ENCODE data around the gene ITFG2. TPM values are rescaled to one million over a fixed set of nuclear protein-coding genes. Genes with fewer than 3 reads are reported as not detected.

Gene ITFG2
- polyA plus RNA-seq, 4 donors = 55.2 to 60.4 (median 60.1) TPM

DNA sequence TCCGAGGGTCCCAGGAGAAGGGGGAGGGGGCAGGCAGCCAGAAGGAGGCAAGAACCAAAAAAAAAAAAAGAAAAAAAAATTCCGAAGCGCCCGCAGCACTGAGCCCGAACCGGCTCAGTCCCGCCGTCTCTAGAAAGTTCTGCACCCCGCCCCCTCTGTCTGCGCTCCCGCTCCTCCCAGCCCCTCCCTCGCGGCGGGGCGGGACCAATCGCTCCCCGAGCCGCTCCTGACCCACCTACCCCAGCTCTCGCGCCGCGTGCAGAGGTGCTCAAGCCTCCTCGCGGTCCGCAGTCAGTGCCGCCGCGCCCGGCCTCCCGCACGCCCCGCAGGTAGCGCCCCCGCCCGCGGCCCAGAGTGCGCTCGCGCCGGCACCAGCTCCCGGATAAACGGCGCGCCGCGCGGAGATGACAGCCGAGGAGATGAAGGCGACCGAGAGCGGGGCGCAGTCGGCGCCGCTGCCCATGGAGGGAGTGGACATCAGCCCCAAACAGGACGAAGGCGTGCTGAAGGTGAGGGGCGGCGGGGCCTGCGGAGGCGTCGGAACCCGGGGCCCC, 17.7 kb upstream of the ITFG2 start, which contains the start of gene FKBP4:
Gene FKBP4, plus strand, starts transcription at position 235 of the 554 bp plus-strand sequence. Its CDS starts 170 bp downstream, at position 405.
- peak in 3 of 4 donors; percentile 73 to 83 (median 80) for DNase-seq (ENCODE audit: low read depth in 4 of 4, low spot score in 3 of 4)

- peak in 2 of 4 donors; percentile 56 to 62 for DNase-seq (ENCODE audit: low read depth in 4 of 4, low spot score in 3 of 4)
Measured at GRCh38 chr12:2795291-2796186, 16.9 kb upstream of the ITFG2 start.

- no peak for DNase-seq (ENCODE audit: low read depth in 4 of 4, low spot score in 3 of 4)
Measured at GRCh38 chr12:2796187-2796666, 16.2 kb upstream of the ITFG2 start.

DNA sequence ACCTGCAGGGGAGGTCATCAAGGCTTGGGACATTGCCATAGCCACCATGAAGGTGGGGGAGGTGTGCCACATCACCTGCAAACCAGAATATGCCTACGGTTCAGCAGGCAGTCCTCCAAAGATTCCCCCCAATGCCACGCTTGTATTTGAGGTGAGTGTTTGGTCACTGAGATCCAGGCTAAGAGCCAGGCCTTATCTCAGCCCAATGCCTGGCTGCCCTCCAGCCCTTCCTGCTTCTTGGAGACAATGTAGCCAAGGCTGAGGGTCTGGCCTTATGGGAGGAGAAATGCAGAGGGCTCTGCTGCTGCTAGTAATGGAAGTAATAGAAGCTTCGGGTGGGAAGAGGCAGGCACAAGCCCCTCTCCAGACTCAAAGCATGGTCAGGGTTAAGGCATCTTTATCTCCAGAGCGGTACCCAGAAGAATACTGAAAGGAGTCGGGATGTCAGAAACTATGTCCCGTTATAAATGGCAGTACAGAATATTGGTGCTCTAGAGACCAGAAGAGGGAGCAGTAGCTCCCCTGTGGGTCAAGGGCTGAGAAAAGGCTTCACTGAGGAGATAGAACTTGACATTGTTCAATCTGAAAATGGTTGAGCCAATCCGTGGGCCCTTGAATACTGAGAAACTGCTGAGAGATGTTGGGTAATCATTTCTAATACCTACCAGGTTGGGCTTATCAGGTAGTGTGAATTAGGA, 14.6 kb upstream of the ITFG2 start:
- no peak for DNase-seq (ENCODE audit: low read depth in 4 of 4, low spot score in 3 of 4)

GRCh38 chr12:2800046-2800570, 12.4 kb upstream of the ITFG2 start:
- DNase-seq (ENCODE audit: low read depth in 4 of 4, low spot score in 3 of 4) = no peak

GRCh38 chr12:2801044-2801783, 11.3 kb upstream of the ITFG2 start:
- DNase-seq (ENCODE audit: low read depth in 4 of 4, low spot score in 3 of 4) = no peak

DNA sequence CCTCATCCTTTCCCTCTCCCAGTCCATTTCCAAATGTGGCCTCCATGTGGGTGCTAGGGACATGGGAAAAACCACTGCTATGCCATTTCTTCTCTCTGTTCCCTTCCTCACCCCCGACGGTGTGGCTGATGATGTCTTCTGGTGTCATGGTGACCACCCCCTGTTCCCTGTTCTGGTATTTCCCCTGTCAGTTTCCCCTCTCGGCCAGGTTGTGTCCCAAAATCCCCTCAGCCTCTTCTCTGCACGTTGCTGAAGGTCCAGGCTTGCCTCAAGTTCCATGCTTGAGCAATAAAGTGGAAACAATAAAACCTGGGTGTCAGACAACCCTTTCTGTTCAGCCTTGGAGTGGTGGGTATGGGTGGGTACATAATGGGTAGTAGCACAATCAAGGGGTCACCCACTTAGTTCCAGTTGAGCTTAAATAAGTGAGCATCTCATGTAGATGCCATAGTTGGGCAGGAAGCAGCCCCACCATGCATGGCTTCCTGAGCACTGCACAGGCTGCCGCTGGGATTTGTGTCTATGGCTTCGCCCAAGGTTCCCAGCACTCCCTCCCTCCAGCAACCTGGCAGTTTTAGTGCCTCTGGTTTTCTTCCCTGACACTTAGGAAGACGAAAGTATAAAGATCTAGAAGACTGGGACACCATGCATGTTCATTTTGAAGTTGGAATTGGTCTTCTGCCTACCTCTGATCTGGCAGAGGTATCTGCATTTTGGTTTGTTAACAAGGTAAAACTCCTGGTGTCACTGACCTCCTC, 8.7 kb upstream of the ITFG2 start:
- no peak for DNase-seq (ENCODE audit: low read depth in 4 of 4, low spot score in 3 of 4)

- no peak for DNase-seq (ENCODE audit: low read depth in 4 of 4, low spot score in 3 of 4)
Measured at GRCh38 chr12:2804393-2805142, 7.9 kb upstream of the ITFG2 start.

GRCh38 chr12:2805143-2805520, 7.3 kb upstream of the ITFG2 start:
- no peak for DNase-seq (ENCODE audit: low read depth in 4 of 4, low spot score in 3 of 4)

- no peak for DNase-seq (ENCODE audit: low read depth in 4 of 4, low spot score in 3 of 4)
Measured at GRCh38 chr12:2806700-2807099, 5.8 kb upstream of the ITFG2 start.

GRCh38 chr12:2811801-2812200, 667 bp upstream of the ITFG2 start:
- no peak for DNase-seq (ENCODE audit: low read depth in 4 of 4, low spot score in 3 of 4)

- no peak for DNase-seq (ENCODE audit: low read depth in 4 of 4, low spot score in 3 of 4)
Measured at GRCh38 chr12:2813214-2814185, 1.0 kb downstream of the ITFG2 start.

DNA sequence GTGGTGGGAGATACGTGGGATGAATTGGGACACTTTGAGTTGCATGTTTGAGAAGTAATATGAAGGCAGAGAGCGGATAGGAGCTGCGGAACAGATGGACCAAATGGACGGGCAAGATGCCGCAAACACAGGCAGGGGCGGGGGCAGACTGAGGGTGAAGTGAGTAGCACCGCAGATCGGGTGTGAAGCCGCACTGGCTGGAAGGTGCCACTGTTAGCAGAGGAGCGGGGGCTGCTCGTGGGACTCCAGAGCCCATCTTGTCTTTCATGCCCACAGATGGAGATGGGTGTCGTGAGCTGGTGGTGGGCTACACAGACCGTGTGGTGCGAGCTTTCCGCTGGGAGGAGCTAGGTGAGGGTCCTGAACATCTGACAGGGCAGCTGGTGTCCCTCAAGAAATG, 7.3 kb downstream of the ITFG2 start:
- no peak for DNase-seq (ENCODE audit: low read depth in 4 of 4, low spot score in 3 of 4)

DNA sequence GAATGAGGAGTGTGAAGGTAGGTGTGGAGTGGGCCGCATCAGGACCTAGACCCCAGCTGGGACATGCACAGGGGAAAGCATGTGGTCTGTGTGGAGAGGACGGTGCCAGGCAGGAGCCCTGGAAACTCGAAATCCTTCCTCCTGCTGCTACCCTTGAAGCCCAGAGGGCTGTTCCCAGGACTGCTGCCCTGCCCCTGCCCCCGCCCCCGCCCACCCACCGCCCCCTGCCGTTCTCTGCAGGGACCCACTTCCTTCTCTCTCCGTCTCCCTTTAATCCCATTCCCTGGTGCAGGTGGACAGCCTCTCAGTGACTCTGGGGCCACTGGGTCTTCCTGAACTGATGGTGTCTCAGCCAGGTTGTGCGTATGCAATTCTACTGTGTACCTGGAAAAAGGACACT, 8.0 kb downstream of the ITFG2 start:
- no peak for DNase-seq (ENCODE audit: low read depth in 4 of 4, low spot score in 3 of 4)

- DNase-seq (ENCODE audit: low read depth in 4 of 4, low spot score in 3 of 4) = no peak
Measured at GRCh38 chr12:2823483-2823882, 11.0 kb downstream of the ITFG2 start.

DNA sequence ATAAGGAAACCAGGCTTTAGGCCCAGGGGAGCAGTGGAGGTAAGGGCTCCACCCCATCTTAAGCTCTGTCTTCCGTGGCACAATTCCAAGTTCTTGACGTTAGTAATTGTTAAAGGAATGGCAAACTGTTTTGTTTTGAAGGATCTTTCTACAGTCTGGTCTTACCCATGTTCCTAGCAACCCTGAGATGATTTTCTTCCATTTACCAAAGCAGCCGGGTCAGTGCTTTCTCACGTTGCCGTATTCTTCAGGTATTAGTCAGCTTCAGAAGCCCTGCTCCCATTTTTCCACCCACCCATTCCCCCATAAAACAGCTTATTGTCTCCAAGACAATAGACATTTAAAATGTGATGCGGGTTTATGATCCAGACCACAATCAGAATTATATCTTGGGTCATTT, 12.1 kb downstream of the ITFG2 start:
- no peak for DNase-seq (ENCODE audit: low read depth in 4 of 4, low spot score in 3 of 4)

- no peak for DNase-seq (ENCODE audit: low read depth in 4 of 4, low spot score in 3 of 4)
Measured at GRCh38 chr12:2825132-2825531, 12.7 kb downstream of the ITFG2 start.

GRCh38 chr12:2826036-2826435, 13.6 kb downstream of the ITFG2 start:
- DNase-seq (ENCODE audit: low read depth in 4 of 4, low spot score in 3 of 4) = no peak

All from right renal pelvis (tissue), 4 donors.